HG02970 (cell line): Measurements from ENCODE around the gene DCAF5.
"Not testable (repeated sequence)": the region's sequence is repeated elsewhere in the genome, so short reads cannot be mapped to it uniquely, and the experiment has no call there.

Experiments
- ATAC-seq: cut with Tn5 transposase; IDR thresholded peaks from one replicate; pipeline ENCODE4 v1.9.1; 2021; ENCODE audit warnings: mild to moderate bottlenecking, moderate library complexity, moderate number of reproducible peaks; ENCODE audit not compliant: unreplicated experiment, low FRiP score

The DCAF5 gene

DNA sequence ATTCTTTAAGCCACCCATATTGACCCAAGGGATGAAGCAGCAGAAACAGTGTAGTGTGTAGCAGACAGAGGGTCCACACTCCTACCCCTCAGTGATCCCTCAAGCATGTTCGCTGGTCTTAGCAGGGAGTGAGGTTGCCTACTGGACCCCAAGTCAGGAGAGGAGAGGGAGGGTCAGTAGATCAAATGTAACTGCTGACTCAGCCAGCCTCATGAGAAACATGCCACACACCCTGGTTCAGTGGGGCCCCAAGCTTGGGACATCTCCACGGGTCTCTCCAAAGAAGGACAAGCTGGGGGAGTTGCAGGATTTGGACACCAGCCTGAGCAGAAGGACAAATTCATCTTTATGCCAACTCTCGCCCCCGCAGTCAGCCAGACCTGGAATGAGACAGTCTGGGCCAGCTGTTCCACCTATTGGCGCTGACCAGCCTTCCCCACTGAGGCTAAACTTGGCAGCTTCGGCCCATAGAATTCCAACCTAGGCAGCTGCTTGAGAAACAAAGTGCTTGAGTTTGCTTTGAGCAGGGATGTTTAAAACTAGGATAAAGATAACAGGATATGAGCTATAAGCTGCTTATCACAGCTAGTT lies 107.9 kb downstream of the DCAF5 start:
- ATAC-seq, result no peak

DNA sequence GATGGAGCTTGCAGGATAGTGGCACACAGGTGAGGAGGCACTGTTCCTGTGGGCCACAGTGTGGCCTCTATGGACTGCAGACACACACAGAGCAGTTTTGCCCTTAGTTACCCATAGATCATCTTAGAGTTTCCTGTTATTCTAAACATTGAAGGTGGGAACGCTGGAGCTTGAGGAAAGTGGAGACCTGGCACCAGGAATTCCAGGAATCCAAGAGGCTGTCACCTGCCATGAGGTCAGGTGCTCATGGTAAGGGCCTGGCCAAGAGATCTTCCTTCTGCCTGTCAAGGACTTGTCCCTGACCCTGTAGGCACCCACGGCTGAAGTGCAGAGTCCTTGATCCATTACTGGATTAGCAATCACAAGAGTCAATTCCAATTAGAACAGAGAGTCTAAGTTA lies 108.6 kb downstream of the DCAF5 start:
- no peak for ATAC-seq

DNA sequence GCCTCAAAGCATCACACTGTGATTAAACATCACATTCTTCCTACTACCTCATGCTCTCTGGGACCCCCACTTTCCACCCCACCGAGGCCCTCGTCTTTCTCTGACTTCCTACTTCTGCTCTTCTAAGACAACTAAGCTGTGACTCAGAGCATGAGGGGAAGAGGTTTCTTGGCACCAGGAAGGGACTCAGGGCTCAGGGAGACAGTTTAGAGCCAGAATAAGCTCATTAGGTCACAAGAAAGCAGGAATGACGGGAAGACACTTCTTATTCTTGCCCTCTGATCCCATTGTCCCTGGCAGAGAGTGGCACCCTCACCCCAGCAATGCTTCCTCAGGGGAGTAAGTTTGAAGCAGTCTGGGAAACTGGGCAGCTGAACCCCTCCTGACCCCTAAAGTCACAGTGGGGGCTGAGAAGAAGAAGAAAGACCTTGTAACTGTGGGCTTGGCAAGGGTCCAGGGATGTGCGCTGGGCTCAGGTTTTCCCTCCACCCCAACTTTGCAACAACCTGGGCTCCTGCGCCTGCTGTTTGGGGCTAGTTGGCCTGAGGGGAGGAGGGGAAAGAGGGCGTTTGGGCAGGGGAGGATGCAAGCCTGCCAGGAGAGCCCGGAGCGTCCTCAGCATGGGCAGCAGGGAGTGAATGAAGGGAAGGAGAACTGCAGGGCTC lies 109.2 kb downstream of the DCAF5 start:
- no peak for ATAC-seq

DNA sequence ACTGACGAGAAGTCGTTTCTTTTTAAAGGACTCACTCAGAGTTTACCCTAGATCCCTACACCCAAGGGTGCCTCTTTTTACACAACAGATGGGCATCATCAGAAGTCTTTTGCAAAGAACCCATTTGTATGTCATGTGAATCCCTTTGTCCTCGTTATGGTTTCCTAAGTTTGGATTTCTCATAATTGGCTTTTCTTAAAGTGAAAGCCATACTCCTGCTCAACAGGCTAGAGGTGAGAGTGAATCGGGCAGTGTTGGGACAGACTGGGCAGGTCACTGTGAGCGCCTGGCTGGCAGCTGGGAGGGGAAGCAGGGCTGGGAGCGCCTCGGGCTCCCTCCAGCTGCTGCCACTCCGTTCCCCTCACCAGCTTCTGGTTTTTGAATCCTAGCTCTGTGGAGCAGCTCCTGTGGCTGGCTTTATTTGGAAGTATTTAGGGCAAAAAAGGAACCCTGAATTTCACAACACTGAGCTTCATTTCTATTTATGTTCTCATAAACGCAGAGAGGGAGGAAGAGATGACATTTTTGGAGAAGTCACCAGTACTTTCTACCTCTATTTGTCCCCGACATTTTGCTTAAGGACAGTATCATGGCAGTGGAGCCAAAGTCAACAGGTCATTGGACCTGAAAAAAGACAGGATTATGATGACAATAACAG lies 110.0 kb downstream of the DCAF5 start:
- no peak for ATAC-seq

DNA sequence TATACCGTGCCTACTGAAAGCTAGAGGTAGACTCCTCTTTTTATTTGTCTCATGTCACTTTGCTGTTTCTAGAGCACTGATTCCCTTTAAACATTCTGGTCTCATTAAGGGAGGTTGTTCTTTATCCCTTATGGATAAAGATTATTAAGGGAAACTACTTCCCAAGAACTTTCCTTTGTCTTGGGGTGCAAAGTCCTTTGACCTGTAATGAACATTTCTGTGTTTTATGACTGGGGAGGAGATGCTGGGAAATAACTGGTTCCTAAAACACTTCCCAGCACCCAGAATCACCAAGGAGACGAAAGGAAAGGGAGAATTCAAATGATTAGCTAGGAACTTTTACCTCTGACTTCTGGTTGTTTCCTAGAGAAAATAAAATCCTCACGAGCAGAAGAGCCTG lies 110.6 kb downstream of the DCAF5 start:
- ATAC-seq, result no peak

DNA sequence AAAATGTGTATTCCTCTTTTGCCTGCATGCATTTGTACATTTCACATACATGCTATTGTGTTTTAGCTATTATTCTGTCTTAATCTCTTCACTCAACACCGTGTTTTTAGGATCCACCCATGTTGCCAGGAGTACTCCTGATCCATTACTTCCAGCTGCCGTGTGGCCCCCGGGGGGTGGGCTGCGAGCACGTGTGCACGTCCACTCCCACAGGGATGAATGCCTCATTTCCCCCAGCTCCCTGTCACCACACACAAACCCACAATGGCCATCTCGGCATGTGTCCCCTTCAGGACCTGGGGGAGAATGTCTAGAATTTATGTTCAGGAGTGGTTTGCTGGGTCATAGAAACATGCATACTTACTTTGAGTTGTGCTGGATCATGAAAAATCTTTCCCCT lies 111.1 kb downstream of the DCAF5 start:
- no peak for ATAC-seq

DNA sequence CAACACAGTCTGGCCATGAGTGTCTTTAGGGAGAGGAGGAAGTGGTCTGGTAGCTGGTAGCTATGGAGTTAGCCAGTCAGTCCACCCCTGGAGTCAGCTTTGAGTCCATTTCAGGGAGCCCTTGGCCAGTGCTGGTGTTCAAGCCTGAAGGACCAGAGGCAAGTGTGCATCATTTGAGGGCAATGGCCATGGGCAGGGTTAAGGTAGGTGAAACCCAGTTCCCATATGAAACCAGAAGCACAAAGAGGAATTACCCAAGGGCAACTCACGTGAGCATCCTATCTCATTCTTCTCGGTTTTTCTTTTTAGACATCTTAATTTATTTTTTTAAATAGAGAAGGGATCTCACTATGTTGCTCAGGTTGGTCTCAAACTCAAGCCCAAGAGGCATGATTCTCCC lies 112.6 kb downstream of the DCAF5 start:
- ATAC-seq, result no peak

DNA sequence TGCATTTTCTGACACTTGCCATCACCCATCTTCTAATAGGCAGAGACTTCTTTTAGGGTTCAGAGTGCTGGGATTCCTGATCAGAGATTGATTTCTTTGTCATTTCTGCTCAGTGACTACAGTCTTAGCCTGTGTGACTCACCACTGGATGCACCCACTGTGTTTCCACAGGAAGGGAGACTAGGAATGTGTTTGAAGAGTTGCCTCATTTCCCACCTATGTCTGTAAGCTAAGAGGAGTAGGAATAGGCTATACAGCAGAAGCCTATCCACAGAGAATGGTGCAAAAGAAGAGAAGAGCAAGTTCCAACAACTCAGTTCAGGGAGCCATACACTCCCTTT lies 113.7 kb downstream of the DCAF5 start:
- no peak for ATAC-seq

DNA sequence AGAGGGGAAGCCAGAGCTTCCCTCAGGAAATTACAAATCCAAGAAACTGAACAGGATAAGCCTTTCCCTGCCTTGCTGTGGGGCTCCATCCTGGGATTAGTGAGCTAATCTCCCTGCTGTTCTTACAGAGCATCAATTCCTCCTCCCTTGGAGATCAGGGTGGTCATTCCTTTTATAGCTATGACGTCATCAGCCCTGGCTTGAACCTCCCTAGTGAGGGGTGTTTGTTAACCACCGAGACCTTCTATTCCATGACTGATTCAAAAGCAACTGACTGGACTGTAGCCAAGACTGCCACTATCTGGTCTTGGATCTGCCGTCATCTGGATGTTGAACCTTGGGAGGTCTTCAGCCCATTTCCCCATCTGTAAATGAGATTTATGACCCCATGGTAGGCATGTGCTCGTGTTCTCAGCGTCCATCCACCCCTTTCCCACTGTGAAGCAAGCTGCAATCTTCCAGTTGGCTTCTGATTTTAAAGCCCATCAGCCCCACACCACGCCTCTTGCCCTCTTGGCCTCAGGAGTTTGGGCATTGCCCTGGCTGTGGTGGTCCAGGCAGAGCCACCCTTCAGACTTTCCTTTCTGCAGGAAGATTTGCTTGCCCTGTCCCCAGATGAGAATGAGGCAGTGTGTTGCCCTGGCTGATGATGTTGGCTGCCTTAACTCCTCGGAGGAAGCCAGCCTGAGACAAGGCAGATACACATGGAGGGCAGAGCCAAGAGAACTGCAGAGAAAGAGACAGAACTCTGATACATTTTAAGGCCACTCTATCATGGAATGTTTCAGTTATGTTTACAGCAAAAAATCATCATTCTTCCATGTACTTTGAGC lies 114.2 kb downstream of the DCAF5 start:
- no peak for ATAC-seq

DNA sequence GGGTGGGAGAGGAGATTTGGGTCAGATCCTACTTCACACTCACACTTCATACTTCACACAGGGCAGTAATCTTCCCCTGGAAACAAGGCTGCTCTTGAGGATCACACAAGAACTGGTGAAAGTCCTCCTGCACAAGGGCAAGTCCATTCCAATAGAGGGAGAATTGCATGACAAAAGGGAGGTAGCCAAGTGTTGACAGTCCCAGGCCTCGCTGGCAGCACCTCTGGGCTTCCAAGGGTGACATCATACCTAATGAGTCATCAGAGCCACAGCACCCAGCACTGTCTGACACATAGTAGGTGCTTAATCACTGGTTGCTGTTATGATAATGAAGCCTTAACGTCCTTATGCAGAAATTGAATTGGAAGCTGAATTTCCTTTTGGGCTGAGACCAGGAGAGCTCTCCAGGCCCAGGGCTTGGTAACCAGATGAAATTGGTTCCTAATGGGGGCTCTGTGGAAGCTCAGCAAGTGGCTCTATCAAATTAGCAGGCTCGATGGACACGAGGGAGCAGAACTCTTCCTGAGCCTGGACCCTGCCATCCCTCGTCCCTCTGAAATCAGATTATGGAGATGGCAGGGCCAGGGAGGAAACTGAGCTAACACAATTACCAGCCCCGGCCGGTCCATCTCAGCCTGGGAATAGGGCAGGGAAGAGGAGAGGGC lies 115.0 kb downstream of the DCAF5 start:
- no peak for ATAC-seq

DNA sequence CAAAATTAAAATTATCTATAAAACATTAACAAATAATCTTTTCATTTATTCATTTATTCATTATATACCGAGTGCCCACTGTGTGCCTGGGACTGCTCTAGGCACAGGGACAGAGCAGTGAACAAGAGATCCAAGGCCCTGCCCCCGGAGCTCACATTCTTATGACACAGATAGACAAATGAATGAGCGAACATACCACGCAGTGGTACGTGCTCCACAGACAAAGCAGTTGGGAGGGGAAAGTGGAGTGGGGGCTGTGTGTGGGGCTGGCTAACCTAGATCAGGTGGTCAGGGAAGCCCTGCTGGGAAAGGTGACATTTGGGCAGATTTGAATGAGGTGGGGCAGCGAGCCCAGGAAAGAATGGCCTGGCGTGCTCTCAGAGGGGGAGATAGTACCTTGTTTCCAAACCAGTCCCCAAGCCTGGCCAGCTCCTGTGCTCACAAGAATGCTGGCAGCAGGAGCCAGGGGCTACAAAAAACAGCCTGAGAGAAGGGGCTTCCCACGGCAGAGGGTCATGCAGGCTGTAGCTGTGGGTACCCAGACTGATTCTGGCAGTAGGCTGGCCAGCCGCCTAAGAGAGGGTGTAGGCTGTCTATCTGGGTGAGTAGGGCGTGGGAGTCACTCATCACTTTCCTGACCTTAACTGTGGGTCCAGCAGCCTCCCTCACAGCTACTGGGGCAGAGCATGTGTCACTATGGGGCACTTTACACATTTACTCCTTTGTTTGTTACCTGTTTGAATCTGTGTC lies 116.0 kb downstream of the DCAF5 start:
- ATAC-seq, result no peak

DNA sequence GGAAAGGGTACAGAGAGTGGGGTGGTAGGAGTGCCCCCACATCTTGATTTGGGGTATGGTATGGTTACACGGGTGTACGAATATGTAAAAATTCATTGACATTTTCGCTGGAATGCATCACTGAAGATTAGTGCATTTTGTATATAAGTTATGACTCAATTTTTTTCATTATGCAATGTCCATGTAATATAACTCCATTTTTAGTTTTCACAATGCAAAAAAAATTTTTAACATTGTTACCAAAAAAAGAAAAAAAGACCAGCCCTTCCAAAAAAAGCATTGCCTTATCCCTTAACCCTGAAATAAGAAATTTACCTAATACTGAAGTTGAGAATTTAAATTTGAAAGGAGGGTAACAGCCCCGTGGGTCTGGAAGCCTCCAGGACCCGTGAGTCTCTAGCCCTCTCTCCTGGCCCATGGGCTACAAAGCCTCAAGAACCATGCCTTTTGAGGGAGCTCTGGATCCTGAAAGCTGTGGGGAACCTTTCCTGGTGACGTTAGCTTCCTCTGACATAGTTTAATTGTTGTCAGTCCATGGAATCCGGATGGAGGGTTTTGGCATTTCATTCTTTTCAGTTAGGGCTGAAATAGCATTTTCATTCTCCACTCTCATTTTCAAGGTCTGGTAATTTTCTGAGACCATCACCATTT lies 118.2 kb downstream of the DCAF5 start:
- no peak for ATAC-seq

DNA sequence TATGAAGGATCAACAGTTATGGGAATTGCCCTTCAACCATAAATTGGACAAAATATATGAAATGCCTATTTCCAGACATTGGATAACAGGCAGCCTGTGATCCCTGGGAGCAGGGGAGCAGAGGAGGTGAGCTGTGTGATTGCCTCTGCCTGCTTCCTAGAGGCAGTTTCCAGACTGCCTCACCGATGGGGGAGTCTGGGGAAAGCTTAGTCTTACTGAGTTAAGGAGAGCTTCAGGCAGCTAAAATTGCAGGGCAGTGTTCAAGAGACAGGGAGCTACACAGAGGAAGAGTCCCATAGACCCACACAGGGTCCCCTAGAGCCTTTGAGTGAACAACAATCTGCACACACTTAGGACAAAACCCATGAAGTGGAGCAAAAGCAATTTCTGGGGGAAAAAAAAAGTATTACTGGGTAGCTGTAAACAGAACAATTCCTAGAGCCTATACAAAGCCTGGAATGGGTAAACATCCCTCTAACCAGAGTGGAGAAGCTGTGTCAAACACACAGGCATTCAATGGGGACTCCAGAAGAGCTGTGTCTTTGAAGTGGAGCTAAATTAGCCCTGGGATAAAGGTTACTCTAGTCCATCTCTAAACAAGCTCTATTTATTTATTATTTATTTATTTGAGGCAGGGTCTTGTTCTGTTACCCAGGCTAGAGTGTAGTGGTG lies 125.5 kb downstream of the DCAF5 start:
- ATAC-seq, result no peak

DNA sequence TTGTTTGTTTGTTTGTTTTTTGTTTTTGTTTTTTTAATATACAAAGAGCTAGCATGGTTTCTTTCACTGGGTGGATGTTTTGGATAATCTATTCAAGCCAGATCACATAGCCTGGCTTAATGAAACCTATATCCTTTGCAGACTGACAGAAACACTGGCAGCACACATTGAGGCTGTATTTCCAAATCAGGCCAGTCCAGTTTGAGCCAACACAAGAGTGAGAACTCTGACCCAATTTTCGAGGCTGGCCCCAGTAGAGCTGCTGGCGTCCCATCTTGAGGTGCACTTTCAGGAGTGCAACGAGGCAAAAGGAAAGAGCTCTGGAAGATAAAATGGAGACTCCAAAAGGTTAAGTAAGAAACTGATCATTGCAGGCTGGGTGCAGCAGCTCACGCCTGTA lies 129.9 kb downstream of the DCAF5 start:
- no peak for ATAC-seq

DNA sequence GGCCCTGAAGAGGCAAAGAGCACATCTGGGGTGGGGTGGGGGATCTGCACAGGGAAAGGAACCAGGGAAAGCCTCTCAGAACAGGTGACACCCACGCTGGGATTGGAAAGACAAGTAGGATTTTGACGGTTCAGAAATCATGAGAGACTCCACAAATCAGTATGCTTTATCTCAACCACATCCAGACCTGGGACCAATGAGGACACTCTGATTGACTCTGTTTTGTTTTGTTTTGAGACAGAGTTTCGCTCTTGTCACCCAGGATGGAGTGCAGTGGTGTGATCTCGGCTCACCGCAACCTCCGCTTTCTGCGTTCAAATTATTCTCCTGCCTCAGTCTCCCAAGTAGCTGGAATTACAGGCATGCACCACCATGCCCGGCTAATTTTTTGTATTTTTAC lies 130.8 kb downstream of the DCAF5 start:
- not testable (repeated sequence) for ATAC-seq

DNA sequence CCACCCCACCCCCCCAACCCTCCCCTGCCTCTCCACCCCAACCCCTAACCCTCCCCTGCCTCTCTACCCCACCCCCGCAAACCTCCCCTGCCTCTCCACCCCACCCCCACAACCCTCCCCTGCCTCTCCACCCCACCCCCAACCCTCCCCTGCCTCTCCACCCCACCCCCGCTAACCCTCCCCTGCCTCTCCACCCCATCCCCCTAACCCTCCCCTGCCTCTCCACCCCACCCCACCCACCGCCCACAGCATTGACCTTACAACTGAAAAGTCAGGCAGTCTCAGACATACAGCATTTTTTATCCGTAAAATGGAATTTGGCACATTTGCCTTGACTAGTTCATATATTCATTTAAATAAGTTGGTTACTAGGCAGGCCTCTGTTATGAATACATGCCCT lies 135.2 kb downstream of the DCAF5 start:
- no peak for ATAC-seq

DNA sequence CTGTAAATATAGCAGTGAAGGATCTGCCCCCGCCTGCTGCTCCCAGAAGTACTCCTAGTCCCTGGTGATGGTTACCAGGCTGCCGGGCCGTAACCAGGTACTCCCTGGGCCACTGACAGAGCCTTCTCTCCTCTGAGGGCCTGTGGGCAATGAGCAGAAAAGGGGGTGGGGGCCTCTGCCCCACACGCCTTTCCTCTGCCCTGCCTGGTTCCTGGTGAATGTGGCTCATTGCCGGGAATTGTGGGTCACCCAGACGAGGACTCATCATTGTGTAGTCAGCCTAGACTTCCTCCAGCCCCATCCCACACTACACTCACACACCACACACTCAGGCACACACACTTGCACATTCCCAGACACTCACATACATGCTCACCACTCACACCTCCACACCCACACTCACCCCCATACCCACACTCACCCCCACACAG lies 138.1 kb downstream of the DCAF5 start:
- no peak for ATAC-seq

DNA sequence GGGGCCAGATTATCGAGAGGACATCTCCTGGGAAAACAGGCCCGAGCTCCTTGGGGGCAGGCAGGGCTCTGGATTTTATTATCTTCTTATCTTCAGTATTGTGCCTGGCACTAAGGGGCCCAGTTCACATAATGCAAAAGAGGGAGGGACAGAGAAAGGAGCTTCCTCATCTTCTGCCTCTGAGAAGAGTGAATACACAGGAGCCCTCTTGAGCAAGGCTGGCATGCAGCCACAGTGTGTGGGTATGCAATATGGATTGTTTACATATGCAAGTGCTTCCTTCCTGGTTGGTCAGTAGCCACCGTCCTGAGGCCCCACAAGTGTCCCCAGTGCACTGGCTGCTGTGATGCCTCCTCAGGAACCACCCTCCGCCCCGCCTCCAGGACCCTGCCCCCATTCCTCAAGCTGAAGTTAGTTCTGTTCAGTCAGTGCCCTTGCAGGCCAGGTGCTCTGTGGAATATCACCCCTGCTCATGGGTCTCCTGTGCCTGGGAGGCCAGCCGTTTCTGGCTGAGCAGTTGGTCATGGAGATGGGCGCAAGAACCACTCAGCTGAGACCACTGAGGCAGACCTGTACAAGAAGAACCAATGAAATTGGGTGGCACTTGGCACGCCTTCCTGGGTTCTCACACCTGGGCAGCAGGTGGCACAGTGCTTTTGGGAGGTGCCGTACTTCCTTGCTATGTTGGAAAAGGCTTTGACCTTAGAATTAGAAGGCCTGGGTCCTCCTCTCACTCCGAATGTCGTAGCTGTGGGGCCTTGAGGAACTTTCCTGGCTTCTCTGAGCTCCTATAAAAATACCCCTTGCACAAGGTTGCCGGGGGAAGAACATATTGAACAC lies 138.8 kb downstream of the DCAF5 start:
- no peak for ATAC-seq
